HG02642 (cell line): ENCODE results near the gene UNCX.
"Not testable (repeated sequence)": the region's sequence is repeated elsewhere in the genome, so short reads cannot be mapped to it uniquely, and the experiment has no call there.

Source experiments
- ATAC-seq: cut with Tn5 transposase; IDR thresholded peaks from one replicate; pipeline ENCODE4 v1.9.1; 2021; ENCODE audit warnings: mild to moderate bottlenecking; ENCODE audit not compliant: unreplicated experiment, poor library complexity

Gene UNCX

GRCh38 chr7:1254281-1255079 is 21.8 kb downstream of the UNCX start:
- no peak for ATAC-seq

- no peak for ATAC-seq
These were observed 22.6 kb downstream of the UNCX start for GRCh38 chr7:1255080-1255816.

- ATAC-seq: no peak
These were observed 23.2 kb downstream of the UNCX start for GRCh38 chr7:1255817-1256340.

GRCh38 chr7:1256621-1257020 is 23.9 kb downstream of the UNCX start:
- ATAC-seq: no peak

DNA sequence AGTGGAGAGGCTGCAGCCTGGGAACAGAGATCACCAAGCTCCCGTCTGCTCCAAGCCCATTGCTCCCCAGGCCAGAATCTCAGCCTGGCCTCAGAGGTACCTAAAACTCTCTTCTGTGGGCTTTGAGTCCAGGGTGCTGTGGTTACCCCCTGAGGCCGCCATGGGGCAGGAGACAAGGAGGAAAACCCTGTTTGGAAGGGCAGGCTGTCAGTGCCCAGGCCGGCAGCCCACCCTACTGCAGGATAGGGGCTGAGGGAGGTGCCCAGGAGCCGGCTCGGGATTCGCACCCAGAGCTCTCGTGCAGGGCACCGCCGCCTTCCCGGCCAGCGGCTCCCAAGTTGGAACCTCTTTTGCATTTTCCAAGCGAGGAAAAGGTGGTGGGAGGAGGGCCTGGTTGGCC is 24.5 kb downstream of the UNCX start:
- no peak for ATAC-seq

- no peak for ATAC-seq
These were observed 25.2 kb downstream of the UNCX start for GRCh38 chr7:1257863-1258262.

DNA sequence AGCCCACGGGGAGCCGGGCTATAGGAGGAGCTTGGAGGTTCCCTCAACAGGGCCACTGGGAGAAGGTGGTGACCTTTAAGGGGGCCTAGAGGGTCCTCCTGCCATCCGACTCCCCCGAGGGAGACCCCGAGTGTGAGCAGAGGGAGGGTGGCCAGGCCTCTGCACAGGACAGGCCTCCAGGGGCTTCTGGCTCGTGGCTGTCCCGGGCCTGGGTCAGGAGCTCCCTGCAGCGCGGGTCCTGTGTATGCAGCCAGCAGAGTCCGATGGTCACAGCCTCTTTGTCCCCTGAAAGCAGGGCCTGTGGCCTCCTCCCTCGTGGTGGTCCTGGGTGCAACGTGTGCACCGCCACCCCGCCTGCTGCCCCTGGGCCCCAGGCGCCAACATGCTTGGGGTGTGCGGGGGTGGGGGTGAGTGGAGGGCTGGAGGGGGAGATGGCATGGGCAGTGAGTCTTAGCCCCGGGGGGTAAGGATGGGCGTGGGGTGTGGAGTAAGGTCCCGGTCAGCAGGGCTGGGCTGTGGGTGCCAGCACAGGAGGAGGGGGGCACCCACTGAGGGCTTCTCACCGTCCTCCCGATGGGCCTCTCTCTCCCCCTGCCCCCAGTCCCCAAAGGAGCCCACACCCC is 27.1 kb downstream of the UNCX start:
- no peak for ATAC-seq

- ATAC-seq: no peak
These were observed 27.6 kb downstream of the UNCX start for GRCh38 chr7:1260244-1260635.

- not testable (repeated sequence) for ATAC-seq
These were observed 28.4 kb downstream of the UNCX start for GRCh38 chr7:1261036-1261435.

- ATAC-seq: no peak
These were observed 29.8 kb downstream of the UNCX start for GRCh38 chr7:1262441-1262840.

GRCh38 chr7:1263391-1263951 is 30.8 kb downstream of the UNCX start:
- ATAC-seq: no peak

- no peak for ATAC-seq
These were observed 31.9 kb downstream of the UNCX start for GRCh38 chr7:1264345-1265280.

DNA sequence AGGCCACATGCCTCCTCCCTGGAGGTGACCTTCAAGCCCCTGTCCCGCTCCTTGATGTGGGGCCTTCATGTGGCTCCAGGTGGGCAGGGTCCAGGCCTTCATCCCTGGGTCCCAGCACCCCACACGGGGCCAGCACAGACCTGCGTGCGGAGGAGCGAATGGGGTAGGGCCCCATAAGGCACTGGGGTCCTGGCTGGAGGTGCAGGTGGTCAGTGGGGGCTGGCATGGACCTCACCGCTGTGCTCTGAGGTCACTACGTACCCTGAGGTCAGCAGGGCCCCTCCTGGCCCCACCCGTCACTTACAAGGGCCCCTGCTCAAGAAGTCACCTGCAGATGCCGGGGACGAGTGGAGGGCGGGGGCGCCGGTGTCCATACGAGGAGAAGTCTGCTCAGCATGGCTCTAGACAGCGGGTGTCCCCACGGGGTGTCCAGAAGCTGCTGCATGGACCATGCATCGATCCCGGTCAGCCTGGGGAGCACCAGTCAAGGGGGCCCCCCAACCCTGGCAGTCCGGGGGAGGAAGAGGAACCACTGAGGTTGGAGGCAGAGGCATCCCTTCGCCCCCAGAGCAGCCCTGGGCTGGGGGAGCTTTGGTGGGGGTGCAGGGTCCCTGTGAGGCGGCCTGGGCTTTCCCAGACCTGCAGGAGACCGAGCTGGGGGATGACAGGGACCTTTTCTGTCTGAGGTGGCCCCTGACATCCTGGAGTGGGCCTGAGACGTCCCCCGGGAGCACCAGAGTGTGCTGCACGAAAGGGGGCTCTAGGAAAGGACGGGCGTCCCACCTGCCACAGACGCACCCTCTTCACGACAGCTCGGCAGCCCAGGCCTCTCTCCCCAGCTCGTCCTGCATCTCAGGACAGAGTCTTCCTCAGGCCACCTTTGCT is 34.6 kb downstream of the UNCX start:
- no peak for ATAC-seq

- ATAC-seq: no peak
These were observed 35.6 kb downstream of the UNCX start for GRCh38 chr7:1268076-1268815.

DNA sequence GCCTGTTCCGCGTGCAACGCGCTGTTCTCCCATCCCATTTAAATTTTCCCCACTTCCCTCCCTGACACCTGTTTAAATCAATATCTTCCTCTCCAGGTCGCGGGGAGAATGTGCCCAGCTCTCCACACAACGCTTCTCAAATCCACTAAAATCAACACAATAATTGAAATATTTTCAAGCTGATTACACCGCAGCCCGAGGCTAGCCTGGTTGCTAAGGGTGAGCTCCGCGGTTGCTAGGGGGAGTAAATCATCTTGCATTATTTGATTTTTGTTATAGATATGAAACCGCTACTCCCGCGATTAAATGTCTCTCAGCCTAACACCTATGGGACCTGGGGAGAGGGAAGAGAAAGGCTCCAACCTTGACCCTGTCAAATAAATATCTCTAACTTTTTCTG is 36.2 kb downstream of the UNCX start:
- ATAC-seq: no peak

DNA sequence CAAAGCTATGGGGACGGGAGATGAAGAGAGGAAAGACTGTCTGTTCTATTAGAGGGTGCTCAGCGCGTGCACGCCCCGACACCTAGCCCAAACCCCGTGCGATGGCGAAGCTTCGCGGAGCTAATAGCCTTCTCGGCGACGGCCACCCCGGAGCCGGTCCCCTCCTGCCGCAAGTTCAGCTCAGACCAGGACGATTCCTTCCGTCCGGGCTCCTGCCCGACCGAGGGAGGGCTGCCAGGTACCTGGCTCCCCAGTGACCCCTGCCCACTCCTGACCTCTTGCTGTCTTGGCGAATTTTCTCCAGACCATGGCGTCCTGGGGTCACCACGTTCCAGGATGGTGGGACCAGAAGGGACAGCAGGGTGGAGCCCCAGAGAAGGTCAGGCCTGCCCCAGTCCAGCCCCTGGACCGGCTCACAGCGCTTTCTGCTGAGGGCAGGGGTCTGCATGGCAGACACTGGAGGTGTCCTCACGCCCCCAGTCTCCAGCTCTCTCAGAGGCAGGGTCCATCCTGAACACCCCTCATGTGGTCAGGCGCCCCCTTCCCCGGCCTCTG is 36.7 kb downstream of the UNCX start:
- ATAC-seq: no peak

- ATAC-seq: no peak
These were observed 37.5 kb downstream of the UNCX start for GRCh38 chr7:1270181-1270580.

DNA sequence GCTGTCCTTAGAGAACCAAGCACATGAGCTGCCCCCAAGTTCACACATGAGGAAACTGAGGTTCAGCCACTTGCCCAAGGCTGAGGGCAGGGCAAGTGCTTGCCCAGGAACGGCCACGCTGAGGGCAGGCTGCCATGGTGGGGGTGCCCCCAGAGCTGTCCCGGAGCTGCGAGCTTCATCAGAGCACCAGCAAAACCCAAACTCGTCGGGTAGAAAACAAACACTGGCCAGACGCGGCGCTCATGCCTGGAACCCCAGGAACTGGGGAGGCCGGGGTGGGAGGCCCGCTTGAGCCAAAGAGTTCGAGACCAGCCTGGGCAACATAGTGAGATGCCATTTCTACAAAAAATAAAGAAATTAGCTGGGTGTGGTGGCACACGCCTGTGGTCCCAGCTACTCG is 38.4 kb downstream of the UNCX start:
- ATAC-seq: no peak
